ENCODE data around the gene FIGNL1.

FIGNL1 gene

DNA sequence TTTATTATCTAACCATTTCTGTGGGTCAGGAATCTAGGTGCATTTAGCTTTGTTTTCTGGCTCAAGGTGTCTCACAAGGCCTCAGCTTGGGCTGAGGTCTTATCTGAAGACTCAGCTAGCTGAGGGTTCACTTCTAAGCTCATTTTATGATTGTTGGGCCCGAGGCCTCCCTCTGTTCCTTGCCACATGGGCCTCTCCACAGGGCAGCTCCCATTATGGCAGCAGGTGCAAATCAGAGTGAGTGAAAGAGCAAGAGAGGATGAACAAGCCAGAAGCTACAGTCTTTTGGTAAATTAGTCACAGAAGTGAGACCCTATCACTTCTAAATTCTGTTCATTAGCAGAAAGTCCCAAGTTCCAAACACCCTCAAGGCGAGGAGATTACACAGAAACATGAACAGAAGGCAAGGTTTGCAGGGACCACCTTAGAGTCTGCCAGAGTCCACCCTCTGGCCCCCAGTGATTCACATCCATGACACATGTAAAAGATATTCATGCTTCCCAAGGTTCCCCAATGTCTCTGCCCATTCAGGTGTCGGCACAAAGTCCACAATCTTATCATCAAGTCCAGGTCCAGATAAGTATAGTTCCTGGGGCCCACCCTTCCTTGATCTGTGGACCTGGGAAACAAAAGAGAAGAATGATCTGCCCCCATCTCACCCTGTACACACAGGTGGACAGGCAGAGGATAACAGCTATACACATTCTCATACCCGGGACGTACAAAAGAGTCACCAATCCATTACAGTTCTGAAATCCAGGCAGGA lies 23.7 kb downstream of the FIGNL1 start:
- Histone ChIP-seq H4K20me1 (no peaks in the 10 kb centered on the region), H3K27ac (no peak overlapping the region), H3K27me3 (no peaks in the 10 kb centered on the region), H3K4me2 (no peak overlapping the region), H3K9ac (no peak overlapping the region), H3K9me3 (replicated peaks in 1 of 11) (no peaks in the 10 kb centered on the region), H3K36me3 (no peaks in the 10 kb centered on the region), H3K4me3 (no peak overlapping the region), H3K4me1 (peaks cover 6 to 17% (median 10%) of the 10 kb centered on the region in 10 experiments; a peak in 17 of 20 replicates)
- TF ChIP-seq Cebpa-rat (IDR thresholded peaks at IDR 0.05) = no peak

DNA sequence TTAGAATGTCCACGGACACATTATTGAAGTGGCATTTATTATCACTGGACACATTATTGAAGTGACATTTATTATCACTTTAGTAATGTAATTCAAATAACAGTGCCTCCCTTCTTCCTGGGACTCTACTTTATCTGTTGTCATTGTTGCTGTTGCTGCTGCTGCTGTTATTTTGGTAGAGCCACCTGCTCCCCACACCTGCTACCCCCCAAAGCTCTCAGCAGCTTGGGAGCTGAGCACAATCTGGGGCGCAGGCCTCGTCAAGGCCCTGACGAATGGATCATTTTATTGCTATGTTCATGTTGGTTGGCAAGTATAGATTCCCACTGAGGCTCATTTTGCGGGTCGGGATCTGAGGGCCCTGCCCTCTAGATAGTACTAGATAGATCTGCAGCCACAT lies 24.8 kb downstream of the FIGNL1 start:
- Histone ChIP-seq H3K4me2 (no peak overlapping the region), H3K4me3 (no peak overlapping the region), H3K4me1 (peaks cover 6 to 17% (median 10%) of the 10 kb centered on the region in 10 experiments; a peak in 17 of 20 replicates), H4K20me1 (no peaks in the 10 kb centered on the region), H3K27me3 (no peaks in the 10 kb centered on the region), H3K9ac (no peak overlapping the region), H3K27ac (no peak overlapping the region), H3K9me3 (replicated peaks in 1 of 11) (no peaks in the 10 kb centered on the region), H3K36me3 (no peaks in the 10 kb centered on the region)
- TF ChIP-seq Cebpa-rat (IDR thresholded peaks at IDR 0.05) = no peak

DNA sequence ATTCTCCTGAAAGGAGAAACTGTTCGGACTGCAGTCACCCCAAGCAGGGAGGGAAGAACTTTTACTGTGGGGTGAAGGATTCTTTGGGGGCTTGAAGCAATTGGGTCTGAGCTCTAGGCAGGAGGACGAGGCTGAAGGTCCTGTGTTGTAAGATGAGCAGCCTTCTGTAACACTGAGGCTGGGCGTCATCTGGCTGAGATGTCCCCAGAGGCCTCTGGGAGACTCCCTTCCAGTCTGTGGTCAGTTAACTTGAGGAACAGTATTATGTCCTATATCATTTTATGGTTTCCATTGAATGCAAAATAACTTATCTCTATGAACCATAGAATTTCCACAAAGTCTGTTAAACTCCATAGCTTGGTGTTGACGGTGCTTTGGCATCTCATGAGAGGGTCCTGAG lies 26.3 kb downstream of the FIGNL1 start:
- peak overlapping the region; percentile 8 to 64 (median 54); a peak in 17 of 22 replicates for H3K4me2 ChIP-seq
- H3K9me3 ChIP-seq (replicated peaks in 1 of 11) = no peaks in the 10 kb centered on the region
- H3K36me3 ChIP-seq = no peaks in the 10 kb centered on the region
- no peak overlapping the region for H3K4me3 ChIP-seq
- no peak overlapping the region for H3K27ac ChIP-seq
- H3K27me3 ChIP-seq = no peaks in the 10 kb centered on the region
- H3K9ac ChIP-seq = no peak overlapping the region
- no peak for TF ChIP-seq Cebpa-rat (IDR thresholded peaks at IDR 0.05)
- H4K20me1 ChIP-seq = no peaks in the 10 kb centered on the region
- peaks cover 6 to 17% (median 10%) of the 10 kb centered on the region in 10 experiments; a peak in 17 of 20 replicates for H3K4me1 ChIP-seq

DNA sequence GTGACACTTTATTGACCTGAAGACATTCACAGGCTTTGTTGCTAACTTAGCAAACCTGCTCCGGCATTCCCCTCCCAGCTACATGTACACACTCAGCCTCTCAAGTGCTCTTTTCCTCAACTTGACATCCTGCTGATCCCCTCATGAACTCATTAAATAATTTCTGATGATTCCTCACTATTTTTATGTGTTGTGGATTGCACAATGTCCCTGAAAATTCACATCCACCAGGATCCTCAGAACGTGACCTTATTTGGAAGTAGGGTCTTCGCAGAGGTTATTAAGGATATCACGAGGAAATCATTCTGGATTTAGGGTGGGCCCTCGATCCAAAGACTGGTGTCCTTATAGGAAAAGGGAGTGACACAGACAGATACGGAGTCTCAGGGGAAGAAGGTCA lies 27.3 kb downstream of the FIGNL1 start:
- Histone ChIP-seq H3K4me1 (peaks cover 8 to 18% (median 13%) of the 10 kb centered on the region in 10 experiments), H3K4me2 (no peak overlapping the region), H3K27me3 (no peaks in the 10 kb centered on the region), H3K9ac (no peak overlapping the region), H3K36me3 (no peaks in the 10 kb centered on the region), H3K9me3 (replicated peaks in 1 of 11) (no peaks in the 10 kb centered on the region), H3K27ac (no peak overlapping the region), H4K20me1 (no peaks in the 10 kb centered on the region), H3K4me3 (no peak overlapping the region)
- 0 out of 22 replicates have a peak, but pooled peaks of 1 of the 11 experiments have one; percentile 21 for TF ChIP-seq Cebpa-rat (IDR thresholded peaks at IDR 0.05)

DNA sequence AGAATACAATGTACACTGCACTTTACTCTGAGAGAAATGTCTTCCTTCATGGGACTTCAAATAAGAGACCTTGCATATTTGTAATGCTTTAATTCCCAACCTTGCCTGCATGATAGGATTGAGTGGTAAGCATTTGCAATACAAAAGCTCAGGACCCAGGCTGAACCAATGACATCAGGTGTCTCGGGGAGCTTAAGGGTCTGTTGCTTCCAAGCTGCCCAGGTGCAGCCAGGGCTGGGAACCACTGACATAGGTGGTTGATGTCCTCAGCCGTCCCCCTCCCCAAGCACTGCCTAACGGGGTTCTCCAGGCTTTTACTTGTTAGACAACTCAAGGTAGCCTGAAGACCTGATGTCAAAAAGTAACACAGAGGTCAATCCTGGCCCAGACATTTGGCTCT lies 29.1 kb downstream of the FIGNL1 start:
- Histone ChIP-seq H3K27me3 (no peaks in the 10 kb centered on the region), H3K36me3 (no peaks in the 10 kb centered on the region), H3K9me3 (replicated peaks in 1 of 11) (no peaks in the 10 kb centered on the region), H3K4me3 (no peak overlapping the region), H3K4me1 (peaks cover 26 to 36% (median 31%) of the 10 kb centered on the region in 10 experiments), H3K9ac (no peak overlapping the region), H4K20me1 (peaks cover 0 to 8% (median 0%) of the 10 kb centered on the region in 11 experiments; a peak in 1 of 22 replicates), H3K27ac (no peak overlapping the region), H3K4me2 (no peak overlapping the region)
- TF ChIP-seq Cebpa-rat (IDR thresholded peaks at IDR 0.05) = no peak

DNA sequence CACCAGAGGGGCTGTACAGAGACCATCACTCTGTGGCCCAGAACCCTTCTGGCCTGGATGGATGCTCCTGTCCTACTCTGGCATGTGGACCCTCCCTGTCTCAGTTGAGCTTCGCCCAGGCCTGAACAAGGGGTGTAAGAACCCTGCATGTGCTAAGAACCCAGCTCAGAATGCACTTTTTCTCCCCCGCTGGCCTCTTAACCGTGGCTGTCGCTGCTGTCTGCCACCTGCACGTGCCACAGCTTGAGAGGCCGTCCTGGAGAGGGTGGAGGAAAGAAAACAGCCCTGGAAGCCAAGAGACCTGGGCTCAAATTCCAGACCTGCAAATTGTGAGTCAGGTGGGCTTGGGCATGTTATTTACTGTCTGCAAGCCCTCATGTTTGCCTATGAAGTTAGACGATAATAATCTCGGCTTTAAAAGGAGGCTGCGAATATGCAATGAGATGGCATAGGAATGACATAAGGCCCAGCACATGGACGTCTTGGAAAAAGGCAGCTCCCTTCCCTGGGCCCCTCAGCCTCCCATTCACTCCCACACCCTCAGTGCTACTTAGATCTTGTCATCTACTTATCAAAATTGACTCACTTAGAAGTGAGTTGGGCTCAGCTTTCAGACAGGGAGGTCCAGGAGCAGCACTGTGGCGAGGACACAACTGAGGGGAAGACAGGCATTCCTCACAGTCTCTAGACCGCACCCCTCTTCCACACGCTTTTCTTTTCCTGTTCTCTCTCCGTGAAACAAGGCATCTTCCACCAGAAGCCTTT lies 31.4 kb downstream of the FIGNL1 start:
- Histone ChIP-seq H3K27me3 (no peaks in the 10 kb centered on the region), H3K4me1 (peaks cover 29 to 52% (median 34%) of the 10 kb centered on the region in 10 experiments), H4K20me1 (peaks cover 0 to 8% (median 0%) of the 10 kb centered on the region in 11 experiments; a peak in 1 of 22 replicates), H3K4me2 (peak overlapping the region in 2 of 11 experiments; percentile 33 to 80; a peak in 2 of 22 replicates), H3K27ac (no peak overlapping the region), H3K4me3 (no peak overlapping the region), H3K36me3 (no peaks in the 10 kb centered on the region), H3K9ac (peak overlapping the region in 2 of 11 experiments; percentile 11 to 32; a peak in 1 of 22 replicates), H3K9me3 (replicated peaks in 1 of 11) (no peaks in the 10 kb centered on the region)
- TF ChIP-seq Cebpa-rat (IDR thresholded peaks at IDR 0.05) = no peak

DNA sequence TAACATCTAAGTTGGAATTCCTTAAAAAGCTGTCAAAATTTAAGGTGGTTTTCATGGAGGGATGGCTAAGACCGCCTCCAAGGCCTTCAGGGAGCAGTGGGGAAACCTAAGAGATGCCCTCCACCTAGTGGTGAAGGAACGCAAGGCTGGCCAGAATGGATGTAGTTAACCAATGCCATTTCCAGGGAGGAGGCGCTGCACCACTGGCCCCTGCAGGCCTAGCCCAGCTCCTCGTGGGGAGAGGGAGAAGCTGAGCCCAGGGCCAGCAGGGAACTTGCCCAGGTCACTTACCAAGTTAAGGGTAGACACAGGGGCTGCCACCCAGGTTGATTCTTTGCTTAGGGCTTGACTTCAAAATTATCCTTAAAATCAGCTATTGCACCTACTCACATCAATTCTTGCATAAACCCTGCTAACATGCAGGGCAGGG lies 32.0 kb downstream of the FIGNL1 start:
- H3K27ac ChIP-seq = no peak overlapping the region
- no peaks in the 10 kb centered on the region for H3K9me3 ChIP-seq (replicated peaks in 1 of 11)
- no peak overlapping the region for H3K4me3 ChIP-seq
- no peaks in the 10 kb centered on the region for H3K27me3 ChIP-seq
- peak overlapping the region in 3 of 11 experiments; percentile 80 to 91 (median 89); a peak in 2 of 22 replicates for H3K4me2 ChIP-seq
- H4K20me1 ChIP-seq = peaks cover 0 to 8% (median 0%) of the 10 kb centered on the region in 11 experiments; a peak in 1 of 22 replicates
- no peak for TF ChIP-seq Cebpa-rat (IDR thresholded peaks at IDR 0.05)
- H3K9ac ChIP-seq = no peak overlapping the region
- no peaks in the 10 kb centered on the region for H3K36me3 ChIP-seq
- peaks cover 30 to 55% (median 36%) of the 10 kb centered on the region in 10 experiments for H3K4me1 ChIP-seq

DNA sequence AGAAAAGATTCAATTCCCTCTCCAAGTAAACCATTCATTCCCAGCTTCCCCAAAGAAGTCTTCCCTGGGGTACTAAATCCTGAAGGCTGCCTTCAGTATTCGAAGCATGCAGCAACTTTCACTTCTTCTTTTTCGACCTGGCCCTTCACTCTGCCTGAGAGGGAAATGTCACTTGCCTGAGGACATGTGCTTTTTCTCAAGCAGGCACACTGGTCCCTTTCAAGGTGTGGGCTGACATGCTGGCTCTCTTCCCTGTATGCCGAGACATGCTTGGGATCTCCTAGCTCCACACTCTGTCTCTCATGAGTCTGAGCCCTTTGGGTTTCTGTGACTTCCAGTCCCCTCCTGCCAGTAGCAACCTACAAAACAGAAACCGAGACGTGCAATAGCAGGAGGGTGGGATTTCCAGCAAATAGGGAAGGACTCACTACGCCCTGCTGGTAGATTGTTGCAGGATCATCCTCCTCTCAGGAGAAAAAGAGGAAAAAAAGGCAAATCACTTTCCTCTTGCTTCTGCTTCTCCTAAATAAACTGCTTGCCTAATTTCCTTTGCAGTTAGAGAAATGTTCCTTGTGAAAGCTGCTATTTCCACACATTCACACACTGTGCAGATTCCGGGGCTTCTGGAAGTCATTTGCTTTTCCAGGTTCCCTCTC lies 33.5 kb downstream of the FIGNL1 start:
- peak overlapping the region; percentile 34 to 91 (median 73) for H3K4me2 ChIP-seq
- H4K20me1 ChIP-seq = peaks cover 0 to 8% (median 0%) of the 10 kb centered on the region in 11 experiments; a peak in 1 of 22 replicates
- peak overlapping the region in 5 of 11 experiments; percentile 5 to 54 (median 16); a peak in 6 of 22 replicates for H3K27ac ChIP-seq
- no peak for TF ChIP-seq Cebpa-rat (IDR thresholded peaks at IDR 0.05)
- H3K27me3 ChIP-seq = no peaks in the 10 kb centered on the region
- peak overlapping the region in 5 of 11 experiments; percentile 2 to 35 (median 22); a peak in 4 of 22 replicates for H3K9ac ChIP-seq
- H3K36me3 ChIP-seq = no peaks in the 10 kb centered on the region
- H3K4me3 ChIP-seq = peak overlapping the region in 3 of 10 experiments; percentile 14 to 22 (median 14); a peak in 3 of 20 replicates
- H3K4me1 ChIP-seq = peaks cover 39 to 70% (median 49%) of the 10 kb centered on the region in 10 experiments
- H3K9me3 ChIP-seq (replicated peaks in 1 of 11) = no peaks in the 10 kb centered on the region

Measured in BLaER1 treated with 17β-estradiol and CSF1 and Interleukin-3, amounts not matched to agents 10 nM and 100 nM (cell line).